ENCODE data around the gene COX8C.
"Not testable (repeated sequence)": the region's sequence is repeated elsewhere in the genome, so short reads cannot be mapped to it uniquely, and the experiment has no call there.

COX8C gene

DNA sequence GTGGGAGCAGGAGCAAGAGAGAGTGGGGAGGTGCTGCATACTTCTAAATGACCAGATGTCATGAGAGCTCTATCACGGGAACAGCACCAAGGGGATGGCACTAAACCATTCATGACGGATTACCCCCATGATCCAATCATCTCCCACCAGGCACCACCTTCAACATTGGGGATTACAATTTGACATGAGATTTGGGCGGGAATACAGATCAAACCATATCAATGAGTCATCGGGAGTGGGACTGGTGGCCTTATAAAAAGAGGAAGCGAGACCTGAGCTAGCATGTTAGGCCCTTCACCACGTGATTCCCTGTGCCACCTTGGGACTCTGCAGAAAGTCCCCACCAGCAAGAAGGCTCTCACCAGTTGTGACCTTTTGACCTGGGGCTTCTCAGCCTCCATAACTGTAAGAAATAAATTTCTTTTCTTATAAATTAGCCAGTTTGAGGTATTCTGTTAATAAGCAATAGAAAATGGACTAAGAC, 28.7 kb downstream of the COX8C start:
- DNase-seq (ENCODE audit: low read depth): no peak

DNA sequence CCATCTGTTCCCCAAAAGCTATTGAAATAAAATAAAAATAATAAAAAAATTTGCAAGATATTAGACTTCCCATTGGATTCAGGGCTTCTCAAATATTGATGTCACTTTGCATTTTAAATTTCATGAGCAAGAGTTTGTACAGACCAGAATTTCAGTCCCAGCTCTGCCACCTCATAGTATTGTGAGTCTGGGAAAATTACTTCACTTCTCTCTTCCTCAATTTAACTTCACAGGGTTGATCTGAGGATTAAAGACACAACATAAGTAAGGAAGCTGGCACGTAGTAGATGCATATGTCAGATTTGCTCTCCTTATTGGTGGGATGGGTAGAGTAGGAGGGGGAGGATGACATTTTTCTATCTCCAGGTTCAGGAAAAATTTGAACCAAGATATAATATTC, 32.8 kb downstream of the COX8C start:
- no peak for DNase-seq (ENCODE audit: low read depth)

DNA sequence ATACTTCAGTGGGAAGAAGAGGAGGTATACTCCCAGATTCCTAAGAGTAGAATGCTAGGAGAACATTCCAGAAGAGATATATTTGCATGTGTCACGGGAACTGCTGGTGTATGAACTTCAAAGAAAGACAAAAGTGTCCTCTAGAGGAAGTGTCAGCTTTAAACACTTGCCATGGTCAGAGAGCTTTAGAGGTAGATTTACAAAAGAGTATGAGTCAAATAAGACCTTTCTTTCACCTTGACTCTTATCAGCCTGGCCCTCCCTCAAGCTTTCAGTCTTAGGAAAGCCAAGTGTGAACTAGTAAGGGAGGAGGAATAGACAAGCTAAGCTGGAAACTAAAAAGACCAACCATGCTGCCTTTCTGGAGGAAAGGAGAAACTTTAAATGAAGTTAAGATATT, 34.7 kb downstream of the COX8C start:
- DNase-seq (ENCODE audit: low read depth): no peak

DNA sequence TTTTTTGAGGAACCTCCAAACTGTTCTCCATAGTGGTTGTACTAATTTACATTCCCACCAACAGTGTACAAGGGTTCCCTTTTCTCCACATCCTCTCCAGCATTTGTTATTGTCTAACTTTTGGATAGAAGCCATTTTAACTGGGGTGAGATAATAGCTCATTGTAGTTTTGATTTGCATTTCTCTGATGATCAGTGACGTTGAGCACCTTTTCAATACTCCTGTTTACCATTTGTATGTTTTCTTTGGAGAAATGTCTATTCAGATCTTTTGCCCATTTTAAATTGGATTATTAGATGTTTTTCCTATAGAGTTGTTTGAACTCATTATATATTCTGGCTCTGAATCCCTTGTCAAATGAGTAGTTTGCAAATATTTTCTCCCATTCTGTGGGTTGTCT, 37.3 kb downstream of the COX8C start:
- DNase-seq (ENCODE audit: low read depth): not testable (repeated sequence)

DNA sequence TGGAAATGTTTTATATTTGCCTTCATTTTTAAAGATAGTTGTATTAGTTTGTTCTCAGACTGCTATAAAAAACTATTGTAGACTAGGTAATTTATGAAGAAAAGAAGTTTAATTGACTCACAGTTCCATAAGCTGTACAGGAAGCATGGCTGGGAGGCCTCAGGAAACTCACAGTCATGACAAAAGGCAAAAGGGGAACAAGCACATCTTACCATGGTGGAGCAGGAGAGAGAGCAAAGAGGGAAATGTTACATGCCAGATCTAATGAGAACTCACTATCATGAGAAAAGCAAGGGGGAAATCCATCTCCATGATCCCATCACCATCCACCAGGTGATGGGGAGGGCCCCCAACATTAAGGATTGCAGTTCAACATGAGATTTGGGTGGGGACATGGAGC, 48.2 kb downstream of the COX8C start:
- DNase-seq (ENCODE audit: low read depth): no peak

DNA sequence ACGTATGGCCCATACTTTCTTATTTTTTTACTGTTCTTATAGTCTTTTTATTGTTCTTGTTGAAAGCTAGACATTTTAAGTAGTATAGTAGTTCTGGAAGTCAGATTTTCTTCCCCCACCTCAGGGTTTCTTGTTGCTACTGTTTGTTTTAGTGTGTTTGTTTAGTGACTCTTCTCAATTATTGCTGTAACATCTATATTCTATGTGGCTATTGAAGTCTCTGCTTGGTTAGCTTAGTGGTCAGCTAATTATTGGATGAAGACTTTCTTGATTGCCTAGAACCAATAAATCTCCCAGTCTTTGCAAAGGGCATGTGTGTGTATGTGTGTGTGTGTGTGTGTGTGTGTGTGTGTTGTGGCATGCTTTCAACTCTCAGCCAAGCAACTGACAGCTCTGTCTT, 49.5 kb downstream of the COX8C start:
- no peak for DNase-seq (ENCODE audit: low read depth)

All from stimulated activated CD8-positive, alpha-beta memory T cell treated with anti-CD3 and anti-CD28 coated beads, Interleukin-15, amount 100 ng/mL, for 24 hours (primary cell).